ENCODE data around the gene DOCK9.

Gene DOCK9

GRCh38 chr13:98990701-98991100 lies 12.8 kb upstream of the DOCK9 start:
- no peak for DNase-seq (ENCODE audit: low read depth)
- no peak for TF ChIP-seq CTCF (IDR thresholded peaks at IDR 0.05; ENCODE audit: insufficient read depth, low read depth, low read length, missing control alignments)
- H3K4me3 ChIP-seq (ENCODE audit: low read depth, low read length), result no peak overlapping the region

- no peak for DNase-seq (ENCODE audit: low read depth)
- no peak for TF ChIP-seq CTCF (IDR thresholded peaks at IDR 0.05; ENCODE audit: insufficient read depth, low read depth, low read length, missing control alignments)
- no peak overlapping the region for H3K4me3 ChIP-seq (ENCODE audit: low read depth, low read length)
Observed at GRCh38 chr13:98989469-98990235, 11.8 kb upstream of the DOCK9 start.

- no peak for TF ChIP-seq CTCF (IDR thresholded peaks at IDR 0.05; ENCODE audit: insufficient read depth, low read depth, low read length, missing control alignments)
- no peak for DNase-seq (ENCODE audit: low read depth)
- H3K4me3 ChIP-seq (ENCODE audit: low read depth, low read length), result no peak overlapping the region
Observed at GRCh38 chr13:98988780-98989179, 10.9 kb upstream of the DOCK9 start.

- no peak for TF ChIP-seq CTCF (IDR thresholded peaks at IDR 0.05; ENCODE audit: insufficient read depth, low read depth, low read length, missing control alignments)
- H3K4me3 ChIP-seq (ENCODE audit: low read depth, low read length), result no peak overlapping the region
- DNase-seq (ENCODE audit: low read depth), result no peak
Observed at GRCh38 chr13:98988277-98988676, 10.4 kb upstream of the DOCK9 start.

- H3K4me3 ChIP-seq (ENCODE audit: low read depth, low read length), result no peak overlapping the region
- DNase-seq (ENCODE audit: low read depth), result no peak
- no peak for TF ChIP-seq CTCF (IDR thresholded peaks at IDR 0.05; ENCODE audit: insufficient read depth, low read depth, low read length, missing control alignments)
Observed at GRCh38 chr13:98987275-98987674, 9.4 kb upstream of the DOCK9 start.

GRCh38 chr13:98986226-98986846 lies 8.5 kb upstream of the DOCK9 start:
- no peak for TF ChIP-seq CTCF (IDR thresholded peaks at IDR 0.05; ENCODE audit: insufficient read depth, low read depth, low read length, missing control alignments)
- no peak for DNase-seq (ENCODE audit: low read depth)
- no peak overlapping the region for H3K4me3 ChIP-seq (ENCODE audit: low read depth, low read length)
